SK-N-MC (cell line): ENCODE results near the gene NFATC2.

Experiments
- DNase-seq: peaks from one replicate; pipeline ENCODE4 v3.0.0-alpha.2; 2011; ENCODE audit warnings: low read depth, low spot score
- H3K27ac ChIP-seq: fragments of 200-600 bp; sonication (generic); 2 replicates; pipeline ENCODE4 v1.5.1; 2016; ENCODE audit warnings: mixed run types
- H3K36me3 ChIP-seq: fragments of 200-600 bp; sonication (generic); 2 replicates; pipeline ENCODE4 v1.6.1; 2017; ENCODE audit warnings: antibody characterized with exemption, low read length, mixed read lengths; ENCODE audit not compliant: insufficient read depth
- H3K4me3 ChIP-seq: fragments of 200-600 bp; sonication (generic); 2 replicates; pipeline ENCODE4 v1.5.1; 2016
- H3K9ac ChIP-seq: fragments of 200-600 bp; sonication (generic); 2 replicates; pipeline ENCODE4 v1.8.0; 2017; ENCODE audit warnings: mixed run types, mixed read lengths; ENCODE audit not compliant: insufficient read length
- H3K9me3 ChIP-seq: fragments of 200-600 bp; sonication (generic); 2 replicates; pipeline ENCODE4 v1.6.1; 2017; ENCODE audit warnings: low read depth, mild to moderate bottlenecking, antibody characterized with exemption, low read length, moderate library complexity, mixed read lengths
- EZH2 ChIP-seq: fragments of 200-600 bp; sonication (generic); IDR thresholded peaks from one replicate; pipeline ENCODE4 v1.6.1; 2017; ENCODE audit warnings: antibody characterized with exemption
- FOXP2 ChIP-seq: optimal IDR thresholded peaks from 2 replicates; pipeline ENCODE3; 2011; ENCODE audit warnings: mild to moderate bottlenecking, moderate library complexity; ENCODE audit not compliant: insufficient read depth; ENCODE audit errors: extremely low read length, control extremely low read depth
- POLR2AphosphoS5 ChIP-seq: IDR thresholded peaks from 2 replicates; pipeline ENCODE4 v1.6.1; 2012; ENCODE audit warnings: mild to moderate bottlenecking, low read depth, low read length, borderline replicate concordance

Gene NFATC2

DNA sequence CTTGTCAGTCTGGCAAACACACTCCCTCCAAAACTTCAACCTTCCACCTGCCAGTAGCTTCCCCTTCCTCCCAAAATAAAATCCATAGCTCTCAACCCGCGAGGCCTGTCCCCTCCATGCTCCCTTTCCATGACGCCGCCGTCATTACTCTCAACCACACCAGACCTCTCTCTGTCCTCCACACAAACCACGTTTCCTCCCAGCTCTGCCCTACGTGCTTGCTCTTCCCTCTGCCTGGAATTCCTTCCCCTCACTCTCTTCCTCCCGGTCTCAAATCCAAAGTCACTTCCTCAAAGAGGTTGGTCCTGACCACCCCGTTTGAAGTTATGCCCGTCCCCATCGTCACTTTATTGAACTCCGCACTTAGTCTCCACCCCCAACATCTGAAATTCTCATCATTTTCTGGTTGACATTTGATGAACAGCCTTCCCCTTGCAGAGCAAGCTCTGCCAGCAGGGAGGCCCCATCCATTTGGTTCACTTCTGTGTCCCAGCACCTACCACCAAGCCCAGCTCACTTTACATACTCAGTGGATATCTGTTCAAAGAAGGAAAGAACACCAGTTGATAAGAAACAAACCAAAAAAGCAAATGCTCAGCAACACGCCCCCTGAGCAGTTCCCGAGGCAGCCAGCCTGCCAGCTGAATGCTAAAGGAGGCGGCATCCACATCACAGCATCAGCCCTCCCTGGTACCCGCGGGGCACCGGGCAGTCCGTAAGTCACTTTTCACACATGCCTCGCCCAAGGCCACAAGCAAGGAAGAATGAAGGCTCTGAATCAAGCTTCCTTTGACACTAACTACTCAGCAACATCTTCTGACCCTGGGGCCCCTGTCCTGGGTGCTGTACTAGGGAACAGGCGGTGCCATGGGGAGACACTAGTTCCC lies 125.0 kb downstream of the NFATC2 start:
- Histone ChIP-seq H3K4me3 (no peak overlapping the region), H3K27ac (no peak overlapping the region), H3K9ac (no peak overlapping the region), H3K36me3 (no peaks in the 10 kb centered on the region), H3K9me3 (no peaks in the 10 kb centered on the region)
- no peak for DNase-seq
- no peak for TF ChIP-seq EZH2
- TF ChIP-seq POLR2AphosphoS5, result no peak
- TF ChIP-seq FOXP2, result no peak

DNA sequence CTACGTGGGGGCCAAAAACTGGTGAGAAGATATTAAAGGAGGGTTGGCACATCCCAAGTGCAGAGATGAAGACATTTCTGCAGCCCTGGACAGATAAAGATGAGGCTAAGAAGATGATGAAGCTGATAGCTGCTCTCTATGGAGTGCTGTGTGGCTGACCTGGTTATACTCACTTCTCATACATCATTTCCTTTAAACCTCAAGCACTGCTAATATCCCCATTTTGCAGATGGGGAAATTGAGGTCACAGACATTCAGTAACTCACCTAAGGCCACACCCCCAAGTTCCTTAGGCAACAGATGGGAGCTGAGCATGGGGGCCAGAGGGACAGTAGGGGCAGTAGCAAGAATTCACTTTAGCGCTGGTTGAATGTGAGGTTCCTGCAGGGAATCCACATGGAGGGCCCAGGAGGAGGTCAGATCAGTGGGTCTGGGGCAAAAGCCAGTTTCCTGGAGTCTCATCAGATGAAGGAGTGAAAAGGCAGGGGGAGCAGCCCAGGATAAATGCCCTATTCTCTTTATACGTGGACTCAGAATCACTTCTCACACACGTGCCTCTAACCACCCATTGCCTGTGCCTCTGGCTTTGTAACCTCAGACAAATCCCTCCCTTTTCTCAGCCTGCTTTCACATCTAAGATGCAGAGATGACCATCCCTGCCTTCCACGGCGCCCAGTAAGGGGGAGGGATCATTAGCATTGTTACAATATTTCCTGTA lies 125.8 kb downstream of the NFATC2 start:
- no peak overlapping the region for H3K27ac ChIP-seq
- H3K36me3 ChIP-seq, result no peaks in the 10 kb centered on the region
- no peak for DNase-seq
- TF ChIP-seq FOXP2, result no peak
- no peak for TF ChIP-seq EZH2
- no peak for TF ChIP-seq POLR2AphosphoS5
- H3K9ac ChIP-seq, result no peak overlapping the region
- H3K4me3 ChIP-seq, result no peak overlapping the region
- no peaks in the 10 kb centered on the region for H3K9me3 ChIP-seq

DNA sequence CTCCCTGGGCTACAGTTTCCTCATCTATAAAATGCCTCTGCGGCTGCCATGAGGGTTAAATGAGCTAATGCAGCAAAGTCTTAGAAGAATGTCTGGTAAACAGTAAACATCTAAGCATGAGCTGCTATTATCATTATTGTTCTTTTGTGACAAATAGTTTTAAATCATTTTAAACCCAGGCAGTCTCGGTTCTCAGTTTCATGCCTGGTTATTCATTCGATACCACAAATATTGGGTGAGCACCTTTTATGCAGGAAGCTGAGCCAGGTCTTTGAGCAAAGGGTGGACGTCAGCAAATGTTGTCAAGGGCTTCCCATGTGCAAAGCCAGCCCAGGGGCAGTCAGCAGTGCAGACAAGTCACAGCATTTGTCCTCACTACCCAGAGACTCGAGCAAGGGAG lies 128.7 kb downstream of the NFATC2 start:
- no peak overlapping the region for H3K27ac ChIP-seq
- H3K9ac ChIP-seq, result no peak overlapping the region
- no peak overlapping the region for H3K4me3 ChIP-seq
- no peaks in the 10 kb centered on the region for H3K9me3 ChIP-seq
- no peak for DNase-seq
- no peaks in the 10 kb centered on the region for H3K36me3 ChIP-seq
- no peak for TF ChIP-seq EZH2
- TF ChIP-seq FOXP2, result no peak
- TF ChIP-seq POLR2AphosphoS5, result no peak

DNA sequence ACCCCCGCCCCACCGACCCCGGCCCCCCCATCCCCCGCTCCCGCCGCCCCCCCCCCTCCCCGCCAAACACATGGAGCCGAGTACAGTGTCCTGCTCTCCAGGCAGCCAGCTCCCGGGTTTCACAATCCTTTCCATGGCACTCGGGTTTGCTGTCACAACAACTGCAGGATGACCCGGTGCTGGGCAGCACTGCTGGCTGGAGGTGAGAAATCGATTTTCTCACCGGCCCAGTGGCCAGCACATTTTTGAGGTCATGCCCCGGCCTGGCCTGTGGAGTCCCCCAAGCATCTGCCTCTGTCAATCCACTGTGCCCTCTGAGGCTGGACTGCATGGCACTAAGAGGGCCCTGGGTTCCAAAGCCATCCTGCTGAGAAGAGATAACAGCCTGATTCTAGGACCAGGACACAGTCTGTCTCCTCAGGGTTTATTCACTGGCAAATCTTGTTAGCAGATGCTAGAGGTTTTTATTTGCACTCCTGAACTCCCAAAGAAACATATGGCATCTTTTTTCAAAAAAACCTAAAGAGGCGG lies 129.5 kb downstream of the NFATC2 start:
- Histone ChIP-seq H3K4me3 (no peak overlapping the region), H3K9me3 (no peaks in the 10 kb centered on the region), H3K36me3 (no peaks in the 10 kb centered on the region), H3K27ac (no peak overlapping the region), H3K9ac (no peak overlapping the region)
- DNase-seq, result no peak
- TF ChIP-seq POLR2AphosphoS5, result no peak
- no peak for TF ChIP-seq FOXP2

DNA sequence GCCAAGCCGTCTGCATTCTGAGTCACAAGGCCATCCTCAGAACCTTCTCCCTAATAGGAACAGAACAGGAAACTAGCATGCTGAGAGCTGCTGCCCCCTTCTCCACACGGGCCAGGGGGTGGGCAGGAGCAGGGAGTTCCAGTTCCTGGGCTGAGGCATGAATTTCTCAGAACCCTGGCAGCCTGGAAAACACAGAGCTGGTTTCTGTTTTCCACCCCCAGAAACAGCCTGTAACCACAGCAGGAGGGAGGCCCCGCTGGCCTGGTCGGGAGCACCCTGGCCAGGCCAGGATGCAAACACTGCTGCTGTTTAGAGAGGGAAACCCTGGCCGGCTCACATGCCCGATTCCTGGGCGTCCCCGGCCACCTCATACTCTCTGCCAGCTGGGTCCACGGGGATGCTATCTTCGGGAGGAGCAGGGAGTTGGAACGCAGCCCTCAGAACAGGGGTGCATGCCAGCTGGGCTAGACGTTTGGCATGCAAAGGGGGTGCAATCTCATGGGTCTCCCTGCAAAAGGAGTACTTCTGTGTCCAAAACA lies 130.1 kb downstream of the NFATC2 start:
- TF ChIP-seq POLR2AphosphoS5 (no peak), FOXP2 (no peak), EZH2 (no peak)
- H3K4me3 ChIP-seq, result no peak overlapping the region
- H3K9me3 ChIP-seq, result no peaks in the 10 kb centered on the region
- no peak overlapping the region for H3K9ac ChIP-seq
- no peak for DNase-seq
- H3K27ac ChIP-seq, result no peak overlapping the region
- H3K36me3 ChIP-seq, result no peaks in the 10 kb centered on the region

DNA sequence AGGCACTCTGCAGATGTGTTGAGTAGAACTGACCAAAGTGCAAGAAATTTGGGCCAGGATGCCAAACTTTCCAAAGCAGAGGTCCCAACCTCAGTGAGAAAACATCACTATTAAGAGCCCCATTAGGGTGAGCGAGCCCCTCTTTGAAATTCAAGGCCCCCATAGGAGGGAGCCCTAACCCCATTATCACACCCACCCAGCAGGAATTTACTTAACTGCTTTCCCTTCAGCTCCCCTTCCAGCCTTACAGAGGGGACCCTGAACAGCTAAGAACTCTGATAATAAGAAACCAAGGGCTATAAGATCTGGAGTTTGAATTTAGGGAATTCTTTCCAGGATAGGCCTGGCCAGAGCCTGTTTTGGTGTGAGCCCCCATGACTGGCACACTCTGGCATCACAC lies 130.6 kb downstream of the NFATC2 start:
- Histone ChIP-seq H3K9me3 (no peaks in the 10 kb centered on the region), H3K4me3 (no peak overlapping the region), H3K9ac (no peak overlapping the region), H3K36me3 (no peaks in the 10 kb centered on the region), H3K27ac (no peak overlapping the region)
- no peak for TF ChIP-seq POLR2AphosphoS5
- no peak for TF ChIP-seq EZH2
- no peak for TF ChIP-seq FOXP2
- DNase-seq, result no peak

DNA sequence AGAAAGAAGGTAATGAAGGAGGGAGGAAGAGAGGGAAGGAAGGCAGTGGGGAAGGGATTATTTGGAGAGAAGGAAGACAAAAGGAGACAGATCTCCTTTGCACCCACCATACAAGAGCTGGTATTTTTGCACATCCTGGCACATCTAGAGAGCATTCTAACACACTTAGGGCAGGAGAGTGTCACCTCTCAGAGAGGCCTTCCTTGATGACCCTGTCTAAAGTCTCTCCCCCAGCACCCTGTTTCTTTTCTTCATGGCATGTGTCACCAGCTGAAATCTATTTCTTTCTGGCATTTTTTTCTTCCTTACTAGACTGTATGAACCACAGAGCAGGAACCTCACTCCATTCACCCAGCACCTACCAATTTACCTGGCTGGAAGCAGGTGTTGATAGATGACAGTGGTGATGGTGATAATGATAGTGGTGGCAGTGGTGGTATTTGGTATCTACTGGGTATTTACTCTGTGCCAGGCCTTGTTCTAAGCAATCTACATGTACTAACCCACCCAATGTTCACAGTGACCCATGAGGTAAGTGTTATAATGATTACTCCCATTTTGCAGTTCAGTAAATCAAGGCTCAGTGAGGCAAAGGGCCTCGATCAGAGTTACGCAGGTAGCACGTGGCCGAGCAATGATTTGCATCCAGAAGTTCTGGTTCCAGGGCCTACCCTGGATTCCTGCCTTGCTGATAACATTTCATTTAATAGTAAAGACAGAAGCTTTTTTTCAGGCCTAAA lies 131.8 kb downstream of the NFATC2 start:
- TF ChIP-seq EZH2 (no peak), POLR2AphosphoS5 (no peak), FOXP2 (no peak)
- Histone ChIP-seq H3K9ac (no peak overlapping the region), H3K36me3 (no peaks in the 10 kb centered on the region), H3K9me3 (no peaks in the 10 kb centered on the region), H3K4me3 (no peak overlapping the region), H3K27ac (no peak overlapping the region)
- DNase-seq, result no peak
